Hepatocyte (in vitro differentiated cells): ENCODE measurements around the gene CPVL. TPM values are rescaled to one million over a fixed set of nuclear protein-coding genes. Genes with fewer than 3 reads are reported as not detected.

ENCODE experiments used
- DNase-seq: peaks from one replicate; pipeline ENCODE4 v3.0.0-alpha.2; 2016; ENCODE audit warnings: low spot score
- H2AFZ ChIP-seq: fragments of 200-600 bp; sonication (generic); 2 replicates; pipeline ENCODE4 v1.6.0; 2016; ENCODE audit warnings: antibody characterized with exemption, mild to moderate bottlenecking
- H3K27ac ChIP-seq: fragments of 200-600 bp; sonication (generic); 2 replicates; pipeline ENCODE4 v1.5.1; 2016; ENCODE audit warnings: mild to moderate bottlenecking
- H3K27me3 ChIP-seq: fragments of 200-600 bp; sonication (generic); 2 replicates; pipeline ENCODE4 v1.6.1; 2016
- H3K36me3 ChIP-seq: fragments of 200-600 bp; sonication (generic); replicated peaks from 2 replicates; pipeline ENCODE4 v1.5.1; 2016; ENCODE audit warnings: low read depth; ENCODE audit not compliant: insufficient read depth
- H3K4me1 ChIP-seq: fragments of 200-600 bp; sonication (generic); 2 replicates; pipeline ENCODE4 v1.5.1; 2016; ENCODE audit warnings: mild to moderate bottlenecking, moderate library complexity; ENCODE audit not compliant: insufficient read depth
- H3K4me2 ChIP-seq: fragments of 200-600 bp; sonication (generic); 2 replicates; pipeline ENCODE4 v1.6.0; 2016
- H3K4me3 ChIP-seq: fragments of 200-600 bp; sonication (generic); 2 replicates; pipeline ENCODE4 v1.5.1; 2016; ENCODE audit warnings: mild to moderate bottlenecking
- H3K79me2 ChIP-seq: fragments of 200-600 bp; sonication (generic); 2 replicates; pipeline ENCODE4 v1.6.0; 2017; ENCODE audit warnings: mild to moderate bottlenecking
- H3K9me2 ChIP-seq: fragments of 200-600 bp; sonication (generic); replicated peaks from 2 replicates; pipeline ENCODE4 v1.6.0; 2017; ENCODE audit warnings: mild to moderate bottlenecking; ENCODE audit not compliant: insufficient read depth
- H3K9me3 ChIP-seq: fragments of 200-600 bp; sonication (generic); 2 replicates; pipeline ENCODE4 v1.5.1; 2016; ENCODE audit warnings: low read depth, mild to moderate bottlenecking
- H4K20me1 ChIP-seq: fragments of 200-600 bp; sonication (generic); 2 replicates; pipeline ENCODE4 v1.6.0; 2016; ENCODE audit warnings: mild to moderate bottlenecking; ENCODE audit not compliant: insufficient read depth, poor library complexity, severe bottlenecking
- CTCF ChIP-seq: fragments of 200-600 bp; sonication (generic); IDR thresholded peaks from 2 replicates; pipeline ENCODE4 v1.5.1; 2016; ENCODE audit warnings: antibody characterized with exemption, mild to moderate bottlenecking; ENCODE audit not compliant: poor library complexity
- EZH2 ChIP-seq: fragments of 200-600 bp; sonication (generic); IDR thresholded peaks from 2 replicates; pipeline ENCODE4 v1.6.1; 2016; ENCODE audit warnings: antibody characterized with exemption, mild to moderate bottlenecking, borderline replicate concordance
- EZH2phosphoT487 ChIP-seq: fragments of 200-600 bp; sonication (generic); IDR thresholded peaks from one replicate; pipeline ENCODE4 v1.6.1; 2018; ENCODE audit warnings: antibody characterized with exemption, mild to moderate bottlenecking, low read depth, moderate library complexity; ENCODE audit not compliant: unreplicated experiment, severe bottlenecking
- WGBS: methylation state at CpG from one replicate; pipeline ENCODE4 v1.1.6; 2016; ENCODE audit warnings: low lambda C conversion rate; ENCODE audit errors: missing lambda C conversion rate; 5-methylcytosine and 5-hydroxymethylcytosine counted together
- polyA plus RNA-seq: library from polyadenylated mRNA; unstranded; fragments of >200 nt; fragmentation: Nextera tagmentation; extraction: Ambion mirVana; gene quantifications from 2 replicates; pipeline ENCODE4 v1.2.1, GENCODE V29; 2016
- total RNA-seq: library from RNA; depleted of rRNA; stranded (reverse); fragments of >200 nt; gene quantifications from 2 replicates; pipeline ENCODE4 v1.2.3, GENCODE V29; 2014

The CPVL gene
- total and polyA plus RNA-seq, 2 experiments from 2014 or later: 26.2 to 36.3 TPM

- Histone ChIP-seq H3K9me3 (no peaks in the 10 kb centered on the region), H3K79me2 (peaks cover 15% of the 10 kb centered on the region), H4K20me1 (no peaks in the 10 kb centered on the region), H3K27me3 (peaks cover 22% of the 10 kb centered on the region), H2AFZ (peak overlapping the region; percentile 84), H3K4me1 (peaks cover 12% of the 10 kb centered on the region), H3K4me3 (peak overlapping the region; percentile 97), H3K9me2 (no peaks in the 10 kb centered on the region), H3K27ac (no peak overlapping the region), H3K36me3 (no peaks in the 10 kb centered on the region), H3K4me2 (peak overlapping the region; percentile 95)
- TF ChIP-seq CTCF (no peak), EZH2 (no peak), EZH2phosphoT487 (no peak)
- 31% methylated on average over 19 of the region's 26 CpGs for WGBS
- peak; percentile 32 for DNase-seq
Observed at GRCh38 chr7:29193316-29194205, 47.2 kb upstream of the CPVL start.

GRCh38 chr7:29192811-29193210 lies 46.5 kb upstream of the CPVL start:
- no peak for TF ChIP-seq CTCF
- TF ChIP-seq EZH2: no peak
- no peak for TF ChIP-seq EZH2phosphoT487
- H2AFZ ChIP-seq: no peak overlapping the region
- 92% methylated on average over 8 of the region's 8 CpGs for WGBS
- no peak for DNase-seq
- H3K27ac ChIP-seq: no peak overlapping the region
- no peaks in the 10 kb centered on the region for H4K20me1 ChIP-seq
- H3K79me2 ChIP-seq: peaks cover 10% of the 10 kb centered on the region
- H3K27me3 ChIP-seq: peaks cover 22% of the 10 kb centered on the region
- H3K9me2 ChIP-seq: no peaks in the 10 kb centered on the region
- no peaks in the 10 kb centered on the region for H3K9me3 ChIP-seq
- H3K4me2 ChIP-seq: no peak overlapping the region
- no peaks in the 10 kb centered on the region for H3K36me3 ChIP-seq
- H3K4me3 ChIP-seq: no peak overlapping the region
- peaks cover 12% of the 10 kb centered on the region for H3K4me1 ChIP-seq

- peaks cover 12% of the 10 kb centered on the region for H3K4me1 ChIP-seq
- no peak for DNase-seq
- peaks cover 6% of the 10 kb centered on the region for H3K79me2 ChIP-seq
- H2AFZ ChIP-seq: no peak overlapping the region
- no peak overlapping the region for H3K4me3 ChIP-seq
- H4K20me1 ChIP-seq: no peaks in the 10 kb centered on the region
- H3K27ac ChIP-seq: no peak overlapping the region
- H3K36me3 ChIP-seq: no peaks in the 10 kb centered on the region
- WGBS: 95% methylated on average over 1 of the region's 1 CpG
- H3K27me3 ChIP-seq: peaks cover 22% of the 10 kb centered on the region
- no peak overlapping the region for H3K4me2 ChIP-seq
- no peaks in the 10 kb centered on the region for H3K9me2 ChIP-seq
- no peaks in the 10 kb centered on the region for H3K9me3 ChIP-seq
- TF ChIP-seq EZH2phosphoT487 (no peak), CTCF (no peak), EZH2 (no peak)
Observed at GRCh38 chr7:29192323-29192722, 46.0 kb upstream of the CPVL start.
